Osteocyte (in vitro differentiated cells): ENCODE measurements around the gene FCHSD2. TPM values are rescaled to one million over a fixed set of nuclear protein-coding genes. Genes with fewer than 3 reads are reported as not detected.

Experiments used
- DNase-seq: peaks from one replicate; pipeline ENCODE4 v3.0.0; 2021; ENCODE audit warnings: mixed read lengths; ENCODE audit not compliant: unreplicated experiment; ENCODE audit errors: extremely low spot score
- H3K27ac Mint-ChIP-seq: one replicate; pipeline ENCODE4 v1.8.0; 2021; ENCODE audit warnings: mild to moderate bottlenecking, mixed read lengths; ENCODE audit not compliant: unreplicated experiment
- H3K27me3 Mint-ChIP-seq: one replicate; pipeline ENCODE4 v1.8.0; 2021; ENCODE audit warnings: mixed read lengths; ENCODE audit not compliant: unreplicated experiment
- H3K36me3 Mint-ChIP-seq: one replicate; pipeline ENCODE4 v1.8.0; 2021; ENCODE audit warnings: mixed read lengths; ENCODE audit not compliant: unreplicated experiment
- H3K4me1 Mint-ChIP-seq: one replicate; pipeline ENCODE4 v1.8.0; 2021; ENCODE audit warnings: mixed read lengths; ENCODE audit not compliant: unreplicated experiment
- H3K4me3 Mint-ChIP-seq: one replicate; pipeline ENCODE4 v1.8.0; 2021; ENCODE audit warnings: mild to moderate bottlenecking, moderate library complexity, mixed read lengths; ENCODE audit not compliant: unreplicated experiment
- H3K9me3 Mint-ChIP-seq: one replicate; pipeline ENCODE4 v1.8.0; 2021; ENCODE audit warnings: mixed read lengths; ENCODE audit not compliant: unreplicated experiment
- CTCF ChIP-seq: fragments of 200-600 bp; sonication (generic); IDR thresholded peaks from 2 replicates; pipeline ENCODE4 v1.5.0; 2021; ENCODE audit warnings: antibody characterized with exemption, mild to moderate bottlenecking, moderate library complexity
- total RNA-seq: library from RNA; stranded (reverse); gene quantifications from 2 replicates; pipeline ENCODE4 v1.2.1, GENCODE V29; 2021

Gene FCHSD2
- total RNA-seq, 1 donor from 2014 or later: 39.4 TPM

- H3K9me3 Mint-ChIP-seq: no peaks in the 10 kb centered on the region
- H3K4me1 Mint-ChIP-seq: peaks cover 10% of the 10 kb centered on the region
- no peaks in the 10 kb centered on the region for H3K27me3 Mint-ChIP-seq
- TF ChIP-seq CTCF: no peak
- peaks cover 5% of the 10 kb centered on the region for H3K36me3 Mint-ChIP-seq
- DNase-seq: no peak
- H3K4me3 Mint-ChIP-seq: no peak overlapping the region
- no peak overlapping the region for H3K27ac Mint-ChIP-seq
These were observed 315.1 kb downstream of the FCHSD2 start for GRCh38 chr11:72826942-72827480.

GRCh38 chr11:72826191-72826941, 315.8 kb downstream of the FCHSD2 start:
- H3K4me1 Mint-ChIP-seq: peaks cover 4% of the 10 kb centered on the region
- no peaks in the 10 kb centered on the region for H3K27me3 Mint-ChIP-seq
- H3K4me3 Mint-ChIP-seq: no peak overlapping the region
- no peak for DNase-seq
- no peak for TF ChIP-seq CTCF
- H3K9me3 Mint-ChIP-seq: no peaks in the 10 kb centered on the region
- no peak overlapping the region for H3K27ac Mint-ChIP-seq
- H3K36me3 Mint-ChIP-seq: peaks cover 5% of the 10 kb centered on the region

- no peak for DNase-seq
- H3K4me1 Mint-ChIP-seq: peaks cover 9% of the 10 kb centered on the region
- H3K36me3 Mint-ChIP-seq: peaks cover 5% of the 10 kb centered on the region
- H3K27me3 Mint-ChIP-seq: no peaks in the 10 kb centered on the region
- no peaks in the 10 kb centered on the region for H3K9me3 Mint-ChIP-seq
- no peak overlapping the region for H3K27ac Mint-ChIP-seq
- H3K4me3 Mint-ChIP-seq: no peak overlapping the region
- no peak for TF ChIP-seq CTCF
These were observed 316.5 kb downstream of the FCHSD2 start for GRCh38 chr11:72825661-72826060.

GRCh38 chr11:72824811-72825505, 317.2 kb downstream of the FCHSD2 start:
- Mint-ChIP-seq H3K4me3 (no peak overlapping the region), H3K27ac (no peak overlapping the region), H3K9me3 (no peaks in the 10 kb centered on the region), H3K36me3 (peaks cover 5% of the 10 kb centered on the region), H3K4me1 (peaks cover 11% of the 10 kb centered on the region), H3K27me3 (no peaks in the 10 kb centered on the region)
- TF ChIP-seq CTCF: no peak
- no peak for DNase-seq

- Mint-ChIP-seq H3K36me3 (peaks cover 3% of the 10 kb centered on the region), H3K27me3 (no peaks in the 10 kb centered on the region), H3K9me3 (no peaks in the 10 kb centered on the region), H3K27ac (no peak overlapping the region), H3K4me3 (no peak overlapping the region), H3K4me1 (peaks cover 11% of the 10 kb centered on the region)
- no peak for TF ChIP-seq CTCF
- DNase-seq: no peak
These were observed 318.1 kb downstream of the FCHSD2 start for GRCh38 chr11:72824020-72824419.
